PC-9 (cell line): Measurements from ENCODE around the gene P3H4. TPM values are rescaled to one million over a fixed set of nuclear protein-coding genes. Genes with fewer than 3 reads are reported as not detected.

ENCODE experiments used
- BruUV-seq: library from RNA; stranded (reverse); fragments of 400-500 nt; replicated peaks from 2 replicates; lab custom pipeline; 2021; lab: Mats Ljungman, UMichigan
- CTCF ChIA-PET: fragments of 300-600 bp; sonication (Branson Sonifier 250); formaldehyde crosslinking; loops from one replicate; lab custom pipeline; 2022; ENCODE audit warnings: antibody characterized with exemption; lab: Charles Lee
- POLR2A ChIA-PET: fragments of 300-600 bp; sonication (Branson Sonifier 250); formaldehyde crosslinking; loops from one replicate; lab custom pipeline; 2022; ENCODE audit warnings: antibody characterized with exemption; ENCODE audit not compliant: unreplicated experiment; lab: Charles Lee
- DNase-seq, 2 experiments: peaks; one replicate each; pipeline versions ENCODE4 v3.0.0 to v3.0.0-alpha.2; 2015 to 2022; ENCODE audit warnings: mixed read lengths in 1 of 2
- H2AFZ ChIP-seq: fragments of 200-600 bp; sonication (generic); 2 replicates; pipeline ENCODE4 v1.8.1; 2017; ENCODE audit warnings: antibody characterized with exemption
- H3F3A ChIP-seq: fragments of 200-600 bp; sonication (generic); 2 replicates; pipeline ENCODE4 v1.8.1; 2017; ENCODE audit warnings: antibody characterized with exemption, mild to moderate bottlenecking, low read depth; ENCODE audit not compliant: insufficient read depth
- H3K27ac ChIP-seq: fragments of 200-600 bp; sonication (generic); 2 replicates; pipeline ENCODE4 v1.6.1; 2016; ENCODE audit warnings: mixed run types
- H3K27me3 ChIP-seq: fragments of 200-600 bp; sonication (generic); 2 replicates; pipeline ENCODE4 v1.6.1; 2016; ENCODE audit warnings: low read depth, mixed run types; ENCODE audit not compliant: insufficient read depth
- H3K36me3 ChIP-seq: fragments of 200-600 bp; sonication (generic); 2 replicates; pipeline ENCODE4 v1.6.1; 2016; ENCODE audit warnings: low read depth, mixed run types
- H3K4me1 ChIP-seq: fragments of 200-600 bp; sonication (generic); replicated peaks from 2 replicates; pipeline ENCODE4 v1.6.1; 2016; ENCODE audit warnings: mixed run types; ENCODE audit not compliant: insufficient read depth
- H3K4me2 ChIP-seq: fragments of 200-600 bp; sonication (generic); 2 replicates; pipeline ENCODE4 v1.6.1; 2017; ENCODE audit warnings: mixed run types
- H3K4me3 ChIP-seq: fragments of 200-600 bp; sonication (generic); 2 replicates; pipeline ENCODE4 v1.6.1; 2016; ENCODE audit warnings: mixed run types
- H3K79me2 ChIP-seq: fragments of 200-600 bp; sonication (generic); 2 replicates; pipeline ENCODE4 v1.6.1; 2017; ENCODE audit warnings: low read depth, mixed run types
- H3K9me2 ChIP-seq: fragments of 200-600 bp; sonication (generic); 2 replicates; pipeline ENCODE4 v1.8.1; 2017; ENCODE audit warnings: mild to moderate bottlenecking; ENCODE audit not compliant: insufficient read depth
- H3K9me3 ChIP-seq: fragments of 200-600 bp; sonication (generic); 2 replicates; pipeline ENCODE4 v1.8.1; 2016; ENCODE audit warnings: low read depth; ENCODE audit not compliant: insufficient read depth
- H4K20me1 ChIP-seq: fragments of 200-600 bp; sonication (generic); 2 replicates; pipeline ENCODE4 v1.8.1; 2017; ENCODE audit not compliant: insufficient read depth
- CTCF ChIP-seq: fragments of 200-600 bp; sonication (generic); conservative IDR thresholded peaks from 2 replicates; pipeline ENCODE4 v1.6.1; 2017; ENCODE audit warnings: mixed run types, antibody characterized with exemption, mild to moderate bottlenecking, moderate library complexity
- EZH2 ChIP-seq: fragments of 200-600 bp; sonication (generic); IDR thresholded peaks from 2 replicates; pipeline ENCODE4 v1.8.0; 2017; ENCODE audit warnings: antibody characterized with exemption, low read depth
- intact Hi-C: fragments of 100-400 bp; cut with micrococcal nuclease; formaldehyde crosslinking; loops from one replicate; pipeline ENCODE4 v1.10.0; 2022; ENCODE audit not compliant: unreplicated experiment
- total RNA-seq: library from RNA; stranded (reverse); gene quantifications from 2 replicates; pipeline ENCODE4 v1.2.3, GENCODE V29; 2021

P3H4 gene
- total RNA-seq, 1 experiment from 2014 or later: 26.8 TPM

DNA sequence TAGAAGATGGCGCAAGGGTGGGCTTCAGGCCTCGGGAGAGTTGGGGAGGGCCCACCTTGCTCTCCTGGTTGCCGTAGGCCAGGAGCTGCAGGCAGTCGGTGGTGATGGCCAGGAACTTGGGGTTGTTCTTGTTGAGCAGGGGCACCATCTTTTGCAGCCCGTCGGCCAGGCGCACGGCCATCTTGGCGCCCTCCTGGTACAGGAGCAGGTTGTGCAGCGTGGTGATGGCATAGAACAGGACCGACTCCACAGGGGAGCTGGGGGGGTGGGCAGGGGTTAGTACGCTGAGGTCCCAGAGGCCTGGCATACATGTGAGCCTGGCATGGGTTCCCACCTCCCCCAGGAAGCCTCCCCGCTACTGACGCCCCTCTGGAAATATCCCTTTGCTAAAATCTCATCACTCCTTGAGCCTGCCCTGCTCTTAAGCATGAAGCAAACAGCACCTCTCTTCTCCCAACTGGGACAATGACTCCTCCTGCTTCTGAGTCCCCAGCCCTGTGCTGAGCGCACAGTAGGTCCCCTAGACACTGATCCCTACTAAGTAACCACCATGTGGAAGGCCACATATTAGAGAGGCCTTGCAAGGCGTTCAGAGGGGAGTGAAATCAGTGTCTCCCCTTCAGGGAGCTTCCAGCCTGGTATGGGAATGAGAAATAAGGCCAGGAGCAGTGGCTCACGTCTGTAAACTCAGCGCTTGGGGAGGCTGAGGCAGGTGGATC, 44.3 kb downstream of the P3H4 start:
- DNase-seq: no peak
- peaks cover 6% of the 10 kb centered on the region for H4K20me1 ChIP-seq
- no peak overlapping the region for H3K4me2 ChIP-seq
- H3K27ac ChIP-seq: no peak overlapping the region
- TF ChIP-seq CTCF (no peak), EZH2 (no peak)
- no peaks in the 10 kb centered on the region for H3K9me2 ChIP-seq
- peaks cover 22% of the 10 kb centered on the region for H3K79me2 ChIP-seq
- no peak overlapping the region for H2AFZ ChIP-seq
- ChIA-PET CTCF (interaction anchor here (1.0 kb wide), 1 partner anchor 34 kb away, joined by 4 read pairs; no protein-coding TSS in a partner anchor), POLR2A (no interaction called here)
- H3K36me3 ChIP-seq: peaks cover 20% of the 10 kb centered on the region
- no peaks in the 10 kb centered on the region for H3K27me3 ChIP-seq
- no peaks in the 10 kb centered on the region for H3K9me3 ChIP-seq
- no TSS peak for BruUV-seq
- H3K4me3 ChIP-seq: no peak overlapping the region
- intact Hi-C loops: no loop called here
- peaks cover 11% of the 10 kb centered on the region for H3K4me1 ChIP-seq
- peaks cover 5% of the 10 kb centered on the region for H3F3A ChIP-seq

GRCh38 chr17:41766135-41766534, 45.6 kb downstream of the P3H4 start:
- H2AFZ ChIP-seq: no peak overlapping the region
- no peak overlapping the region for H3K27ac ChIP-seq
- peaks cover 4% of the 10 kb centered on the region; the same call in 1 of the 2 replicates for H3F3A ChIP-seq
- intact Hi-C loops: no loop called here
- TF ChIP-seq CTCF (no peak), EZH2 (no peak)
- no peak overlapping the region for H3K4me2 ChIP-seq
- POLR2A ChIA-PET: no interaction called here
- H3K27me3 ChIP-seq: no peaks in the 10 kb centered on the region
- no peaks in the 10 kb centered on the region for H3K9me2 ChIP-seq
- no peaks in the 10 kb centered on the region for H3K4me1 ChIP-seq
- DNase-seq: no peak
- no peak overlapping the region for H3K4me3 ChIP-seq
- H4K20me1 ChIP-seq: no peaks in the 10 kb centered on the region; the same call in 1 of the 2 replicates
- no TSS peak for BruUV-seq
- peaks cover 13% of the 10 kb centered on the region; the same call in 1 of the 2 replicates for H3K79me2 ChIP-seq
- H3K9me3 ChIP-seq: no peaks in the 10 kb centered on the region
- H3K36me3 ChIP-seq: peaks cover 22% of the 10 kb centered on the region
- CTCF ChIA-PET: no interaction called here

GRCh38 chr17:41763327-41763726, 48.4 kb downstream of the P3H4 start:
- H3K4me2 ChIP-seq: no peak overlapping the region
- no peaks in the 10 kb centered on the region for H3K9me2 ChIP-seq
- no peaks in the 10 kb centered on the region; the same call in 1 of the 2 replicates for H4K20me1 ChIP-seq
- intact Hi-C loops: no loop called here
- no peak for TF ChIP-seq CTCF
- no peak for TF ChIP-seq EZH2
- no TSS peak for BruUV-seq
- no peak overlapping the region for H2AFZ ChIP-seq
- H3K27me3 ChIP-seq: no peaks in the 10 kb centered on the region
- POLR2A ChIA-PET: no interaction called here
- CTCF ChIA-PET: no interaction called here
- no peak for DNase-seq
- no peak overlapping the region for H3K27ac ChIP-seq
- H3K36me3 ChIP-seq: peaks cover 20% of the 10 kb centered on the region
- H3F3A ChIP-seq: peaks cover 10% of the 10 kb centered on the region; the same call in 1 of the 2 replicates
- no peaks in the 10 kb centered on the region for H3K79me2 ChIP-seq
- no peak overlapping the region for H3K4me3 ChIP-seq
- H3K9me3 ChIP-seq: no peaks in the 10 kb centered on the region
- H3K4me1 ChIP-seq: no peaks in the 10 kb centered on the region
